ENCODE data around the gene LMLN.
"Not testable (repeated sequence)": the region's sequence is repeated elsewhere in the genome, so short reads cannot be mapped to it uniquely, and the experiment has no call there.

The LMLN gene

GRCh38 chr3:197957790-197958133 lies 2.3 kb upstream of the LMLN start:
- DNase-seq (ENCODE audit: low spot score) = no peak

- DNase-seq (ENCODE audit: low spot score) = no peak
These were observed 1.7 kb upstream of the LMLN start for GRCh38 chr3:197958346-197958745.

- DNase-seq (ENCODE audit: low spot score) = not testable (repeated sequence)
These were observed 1.2 kb upstream of the LMLN start for GRCh38 chr3:197958848-197959247.

DNA sequence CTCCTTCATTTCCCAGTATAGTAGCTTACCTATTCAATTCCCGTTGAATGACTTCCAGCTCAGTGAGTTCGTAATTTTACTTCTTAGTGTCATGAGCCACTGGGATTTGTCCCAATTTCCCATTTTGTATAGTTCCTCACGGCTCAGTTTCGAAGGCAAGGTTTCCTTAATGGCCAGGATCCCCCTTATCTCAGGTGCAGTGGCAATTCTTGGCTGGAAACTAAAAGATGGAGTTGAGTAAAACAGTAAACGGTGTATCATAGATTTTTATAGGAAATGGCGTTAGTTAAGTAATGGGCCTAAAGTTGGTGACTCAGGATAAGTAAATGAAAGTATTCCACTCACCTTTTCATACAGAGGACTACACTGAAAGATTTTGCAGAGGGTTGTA lies 522 bp upstream of the LMLN start:
- DNase-seq (ENCODE audit: low spot score) = no peak

- DNase-seq (ENCODE audit: low spot score) = no peak
These were observed 921 bp downstream of the LMLN start for GRCh38 chr3:197960694-197961581.

DNA sequence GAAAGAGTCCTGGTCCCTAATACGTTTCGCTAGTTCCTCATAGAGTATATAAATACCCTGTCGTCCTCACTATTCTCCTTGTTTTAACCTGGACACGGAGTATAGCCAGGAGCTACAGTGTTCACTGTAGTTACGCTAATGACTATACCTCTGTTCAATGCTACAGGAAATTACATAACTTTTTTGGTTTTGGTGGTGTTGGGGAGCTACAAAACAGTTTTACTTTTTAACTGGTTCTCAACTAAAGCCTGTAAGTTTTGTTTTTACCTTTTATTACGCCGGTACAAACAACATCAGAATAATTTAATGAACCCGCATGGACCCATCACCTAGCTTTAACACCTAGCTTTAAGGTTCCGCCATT lies 1.5 kb downstream of the LMLN start:
- DNase-seq (ENCODE audit: low spot score) = no peak

DNA sequence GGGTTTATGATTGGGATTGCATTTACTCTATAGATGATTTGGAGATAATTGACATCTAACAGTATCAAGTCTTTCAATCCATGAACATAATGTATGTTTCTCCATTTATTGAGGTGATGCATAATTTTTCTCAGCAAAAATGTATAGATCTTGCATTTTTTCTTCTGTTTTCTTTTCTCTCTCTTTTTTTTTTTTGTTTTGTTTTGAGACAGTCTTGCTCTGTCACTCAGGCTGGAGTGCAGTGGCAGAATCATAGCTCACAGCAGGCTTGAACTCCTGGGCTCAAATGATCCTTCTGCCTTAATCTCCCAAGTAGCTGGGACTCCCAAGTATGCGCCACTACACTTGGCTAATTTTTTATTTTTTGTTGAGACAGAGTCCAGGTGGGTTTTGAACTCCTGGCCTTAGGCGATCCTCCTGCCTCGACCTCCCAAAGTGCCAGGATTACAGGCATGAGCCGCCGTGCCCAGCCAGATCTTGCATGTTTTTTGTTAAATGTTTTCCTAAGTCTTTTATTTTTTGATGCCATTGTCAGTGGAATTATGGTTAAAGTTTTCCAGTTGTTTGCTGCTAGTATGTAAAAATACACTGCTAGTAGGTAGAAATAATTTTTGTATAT lies 3.1 kb downstream of the LMLN start:
- no peak for DNase-seq (ENCODE audit: low spot score)

- DNase-seq (ENCODE audit: low spot score) = not testable (repeated sequence)
These were observed 7.4 kb downstream of the LMLN start for GRCh38 chr3:197967337-197967989.

- no peak for DNase-seq (ENCODE audit: low spot score)
These were observed 10.6 kb downstream of the LMLN start for GRCh38 chr3:197970588-197970987.

DNA sequence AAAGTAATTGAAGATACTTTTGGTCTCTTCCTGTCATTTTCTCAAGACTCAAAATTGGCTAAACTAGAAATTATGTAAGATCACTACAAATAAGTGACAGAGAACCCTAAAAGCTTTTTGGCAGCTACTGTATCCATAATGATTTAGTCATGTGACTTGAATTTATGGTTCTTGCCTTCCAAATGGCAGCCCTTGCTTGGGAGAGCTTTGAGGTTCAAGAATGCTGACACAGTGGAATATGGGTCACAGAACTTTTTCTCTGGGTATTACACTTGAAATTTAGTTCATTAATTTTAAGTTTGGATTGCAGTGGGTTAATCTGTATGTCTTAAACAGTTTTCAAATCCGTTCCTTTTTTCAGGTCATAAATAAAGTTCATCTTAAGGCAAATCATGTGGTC lies 14.0 kb downstream of the LMLN start:
- DNase-seq (ENCODE audit: low spot score) = no peak

GRCh38 chr3:197975311-197975710 lies 15.3 kb downstream of the LMLN start:
- no peak for DNase-seq (ENCODE audit: low spot score)

DNA sequence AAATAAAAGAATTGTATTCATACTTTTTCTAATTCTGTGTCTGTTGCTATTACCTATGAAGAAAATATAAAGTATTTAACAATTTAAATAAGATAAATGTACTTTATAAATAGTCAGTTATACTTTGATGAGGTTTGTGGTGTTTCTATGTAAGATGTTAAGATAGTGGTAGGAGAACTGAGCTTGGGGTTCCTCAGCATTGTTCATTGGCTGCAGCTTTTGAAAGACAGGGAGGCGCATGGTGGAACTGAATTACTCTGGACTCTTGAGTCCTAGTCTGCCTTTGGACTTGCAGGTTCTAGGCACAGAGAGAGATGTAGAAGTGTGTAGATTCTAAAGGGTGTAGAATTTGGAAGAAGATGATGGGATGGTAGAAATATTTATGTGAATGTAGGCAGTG lies 23.1 kb downstream of the LMLN start:
- no peak for DNase-seq (ENCODE audit: low spot score)

- no peak for DNase-seq (ENCODE audit: low spot score)
These were observed 29.6 kb downstream of the LMLN start for GRCh38 chr3:197989651-197990050.

DNA sequence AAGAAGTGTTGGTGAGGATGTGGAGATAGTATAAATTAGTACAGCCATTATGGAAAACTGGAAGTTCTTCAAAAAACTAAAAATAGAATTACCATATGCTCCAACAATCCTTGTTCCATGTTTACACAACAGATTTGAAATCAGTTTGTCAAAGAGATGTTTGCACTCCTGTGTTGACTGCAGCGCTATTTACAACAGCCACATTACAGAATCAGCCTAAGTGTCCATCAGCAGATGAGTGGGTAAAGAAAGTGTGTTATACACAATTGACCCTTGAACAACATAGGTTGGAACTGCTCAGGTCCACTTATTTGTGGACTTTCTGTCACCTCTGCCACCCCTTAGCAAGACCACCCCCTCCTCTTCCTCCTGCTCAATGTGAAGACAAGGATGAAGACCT lies 34.7 kb downstream of the LMLN start:
- DNase-seq (ENCODE audit: low spot score) = no peak

DNA sequence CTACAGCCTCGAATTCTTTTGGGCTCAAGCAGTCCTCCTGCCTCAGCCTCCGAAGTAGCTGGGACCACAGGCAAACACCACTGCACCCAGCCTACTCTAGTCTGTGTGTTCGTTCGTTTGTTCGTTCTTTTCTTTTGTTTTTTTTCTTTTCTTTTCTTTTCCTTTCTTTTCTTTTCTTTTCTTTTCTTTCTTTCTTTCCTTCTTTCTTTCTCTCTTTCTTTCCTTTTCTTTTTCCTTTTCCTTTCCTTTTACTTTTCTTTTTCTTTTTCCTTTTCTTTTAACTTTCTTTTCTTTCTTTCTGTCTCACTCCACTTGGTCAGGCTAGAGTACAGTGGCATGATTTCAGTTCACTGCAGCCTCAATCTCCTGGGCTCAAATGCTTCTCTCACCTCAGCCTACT lies 36.8 kb downstream of the LMLN start:
- no peak for DNase-seq (ENCODE audit: low spot score)

DNA sequence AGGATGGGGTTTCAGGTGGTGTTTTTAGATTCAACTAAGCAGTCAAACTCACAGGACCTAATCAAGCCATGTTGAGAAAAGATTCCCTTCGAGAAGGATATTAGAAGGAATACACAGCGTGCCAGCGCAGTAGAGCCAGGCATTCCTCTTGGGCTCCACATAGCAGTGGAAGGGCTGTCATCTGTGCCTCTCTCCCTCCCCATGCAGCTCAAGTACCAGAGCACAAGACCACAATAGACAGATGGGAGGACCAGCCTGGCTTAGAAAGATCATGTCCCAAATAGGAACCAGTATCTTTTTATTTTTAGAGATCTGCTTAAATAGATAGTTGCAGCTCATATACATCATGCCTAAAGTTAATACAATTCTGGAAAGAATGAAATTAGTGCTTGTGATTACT lies 37.9 kb downstream of the LMLN start:
- DNase-seq (ENCODE audit: low spot score) = no peak

DNA sequence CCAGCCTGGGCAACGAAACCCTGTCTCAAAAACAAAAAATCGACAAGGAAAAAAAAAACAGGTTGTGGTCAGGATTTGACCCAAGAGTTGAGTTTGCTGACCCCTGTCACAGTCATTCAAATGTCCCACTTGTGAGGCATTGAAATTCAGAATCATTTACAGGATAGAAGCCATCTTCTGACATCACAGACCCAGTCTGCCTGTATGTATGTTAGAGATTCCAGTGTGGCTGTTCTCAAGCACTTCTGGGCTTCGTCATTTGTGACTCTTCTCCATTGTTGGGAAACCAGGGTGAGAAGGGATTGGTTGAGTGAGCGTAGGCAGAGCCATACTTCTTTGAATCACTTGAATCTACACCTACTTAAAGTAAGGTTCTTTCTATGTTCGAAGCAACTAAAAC lies 57.1 kb downstream of the LMLN start:
- DNase-seq (ENCODE audit: low spot score) = no peak

- no peak for DNase-seq (ENCODE audit: low spot score)
These were observed 58.4 kb downstream of the LMLN start for GRCh38 chr3:198018416-198018815.

- DNase-seq (ENCODE audit: low spot score) = no peak
These were observed 59.1 kb downstream of the LMLN start for GRCh38 chr3:198019115-198019514.

DNA sequence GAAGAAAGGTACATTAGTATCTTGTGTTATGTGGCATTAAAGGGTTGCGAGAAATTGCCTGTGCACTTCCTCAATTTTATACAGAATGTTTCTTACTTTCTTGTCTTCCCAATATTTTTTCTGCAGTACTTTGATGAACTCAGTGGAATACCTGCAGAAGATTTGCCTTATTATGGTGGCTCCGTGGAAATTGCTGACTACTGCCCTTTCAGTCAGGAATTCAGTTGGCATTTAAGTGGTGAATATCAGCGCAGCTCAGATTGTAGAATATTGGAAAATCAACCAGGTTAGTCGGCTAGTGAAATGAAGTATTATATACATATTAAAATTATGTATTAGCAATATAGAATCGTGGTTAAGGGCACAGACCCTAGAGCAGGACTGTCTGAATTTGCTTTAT lies 61.3 kb downstream of the LMLN start:
- DNase-seq (ENCODE audit: low spot score) = no peak

DNA sequence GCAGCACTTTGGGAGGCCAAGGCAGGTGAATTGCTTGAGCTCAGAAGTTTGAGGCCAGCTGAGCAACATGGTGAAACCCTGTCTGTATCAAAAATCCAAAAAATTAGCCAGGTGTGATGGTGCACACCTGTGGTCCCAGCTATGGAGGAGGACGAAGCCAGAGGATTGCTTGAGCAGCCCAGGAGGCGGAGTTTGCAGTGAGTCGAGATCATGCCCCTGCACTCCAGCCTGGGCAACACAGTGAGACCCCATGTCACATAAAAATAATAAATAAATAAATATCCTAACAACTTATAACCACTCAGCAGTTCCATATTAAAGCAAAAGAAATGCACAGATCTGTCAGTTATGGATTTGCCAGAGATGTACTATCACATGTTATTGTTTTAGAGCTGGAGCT lies 62.6 kb downstream of the LMLN start:
- no peak for DNase-seq (ENCODE audit: low spot score)

DNA sequence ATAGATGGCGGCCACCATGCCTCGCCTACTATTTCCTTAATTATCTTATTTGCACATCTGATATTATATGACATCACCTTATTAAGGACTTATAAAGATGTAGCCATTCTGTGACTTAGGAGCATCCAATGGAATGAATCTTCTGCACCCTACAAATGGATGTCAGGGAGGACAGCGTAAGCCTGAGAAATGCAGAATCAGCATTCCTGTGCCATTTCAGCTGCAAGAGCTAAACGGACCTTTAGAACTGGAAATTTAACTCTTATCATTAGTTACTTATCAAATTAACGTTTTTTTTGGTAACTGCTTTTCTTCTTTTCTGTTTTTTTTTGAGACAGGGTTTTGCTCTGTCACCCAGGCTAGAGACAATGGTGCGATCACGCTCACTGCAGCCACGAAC lies 65.6 kb downstream of the LMLN start:
- no peak for DNase-seq (ENCODE audit: low spot score)

- DNase-seq (ENCODE audit: low spot score) = no peak
These were observed 66.6 kb downstream of the LMLN start for GRCh38 chr3:198026620-198027019.

All from globus pallidus (tissue), 1 donor.